ENCODE results near the gene SAMD4B. TPM values are rescaled to one million over a fixed set of nuclear protein-coding genes. Genes with fewer than 3 reads are reported as not detected.

Gene SAMD4B
- total and polyA plus RNA-seq, 2 donors (not counting 1 experiment from before 2014, with no cell fraction given) = 33.0 to 39.1 TPM

- H3K9me3 ChIP-seq (ENCODE audit: control insufficient read depth, insufficient read depth, low read depth, low read length) = no peaks in the 10 kb centered on the region
- no peak overlapping the region for H3K9ac ChIP-seq (ENCODE audit: insufficient read depth, low read length)
- H3K4me2 ChIP-seq (ENCODE audit: extremely low read depth, insufficient read depth, low read length) = no peak overlapping the region
- H3K79me2 ChIP-seq (ENCODE audit: control insufficient read depth, insufficient read depth, low read length) = peaks cover 20% of the 10 kb centered on the region
- no peak overlapping the region for H3K27ac ChIP-seq (ENCODE audit: insufficient read depth, low read length)
- peaks cover 16% of the 10 kb centered on the region for H3K36me3 ChIP-seq (ENCODE audit: control insufficient read depth, insufficient read depth, low read length)
- H2AFZ ChIP-seq (ENCODE audit: low read length) = no peak overlapping the region
- no peak for DNase-seq (ENCODE audit: low read depth in 2 of 2)
- peaks cover 7% of the 10 kb centered on the region for H3K4me1 ChIP-seq (ENCODE audit: control insufficient read depth, extremely low read depth, insufficient read depth, low read length)
- TF ChIP-seq, protein P1, sequence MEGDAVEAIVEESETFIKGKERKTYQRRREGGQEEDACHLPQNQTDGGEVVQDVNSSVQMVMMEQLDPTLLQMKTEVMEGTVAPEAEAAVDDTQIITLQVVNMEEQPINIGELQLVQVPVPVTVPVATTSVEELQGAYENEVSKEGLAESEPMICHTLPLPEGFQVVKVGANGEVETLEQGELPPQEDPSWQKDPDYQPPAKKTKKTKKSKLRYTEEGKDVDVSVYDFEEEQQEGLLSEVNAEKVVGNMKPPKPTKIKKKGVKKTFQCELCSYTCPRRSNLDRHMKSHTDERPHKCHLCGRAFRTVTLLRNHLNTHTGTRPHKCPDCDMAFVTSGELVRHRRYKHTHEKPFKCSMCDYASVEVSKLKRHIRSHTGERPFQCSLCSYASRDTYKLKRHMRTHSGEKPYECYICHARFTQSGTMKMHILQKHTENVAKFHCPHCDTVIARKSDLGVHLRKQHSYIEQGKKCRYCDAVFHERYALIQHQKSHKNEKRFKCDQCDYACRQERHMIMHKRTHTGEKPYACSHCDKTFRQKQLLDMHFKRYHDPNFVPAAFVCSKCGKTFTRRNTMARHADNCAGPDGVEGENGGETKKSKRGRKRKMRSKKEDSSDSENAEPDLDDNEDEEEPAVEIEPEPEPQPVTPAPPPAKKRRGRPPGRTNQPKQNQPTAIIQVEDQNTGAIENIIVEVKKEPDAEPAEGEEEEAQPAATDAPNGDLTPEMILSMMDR (conservative IDR thresholded peaks at IDR 0.05 in 1 of 2, IDR thresholded peaks at IDR 0.05 in 1 of 2; ENCODE audit: low read depth in 1 of 2, low read length in 2 of 2) = no peak
- TF ChIP-seq EZH2 (IDR thresholded peaks at IDR 0.05; ENCODE audit: low read length, missing control alignments) = no peak
- H3K27me3 ChIP-seq (ENCODE audit: control insufficient read depth, insufficient read depth, low read length) = no peaks in the 10 kb centered on the region
- no peaks in the 10 kb centered on the region for H4K20me1 ChIP-seq (ENCODE audit: control insufficient read depth, extremely low read depth, insufficient read depth, low read length)
- H3K4me3 ChIP-seq (replicated peaks in 1 of 4; ENCODE audit: control extremely low read depth in 1 of 4, insufficient read depth in 1 of 4, low read depth in 3 of 4, low read length in 4 of 4) = no peak overlapping the region
Measured at GRCh38 chr19:39417463-39418181, 75.4 kb downstream of the SAMD4B start.

- DNase-seq (ENCODE audit: low read depth in 2 of 2) = no peak
- Histone ChIP-seq H4K20me1 (ENCODE audit: control insufficient read depth, extremely low read depth, insufficient read depth, low read length) (no peaks in the 10 kb centered on the region), H3K9ac (ENCODE audit: insufficient read depth, low read length) (no peak overlapping the region), H3K4me1 (ENCODE audit: control insufficient read depth, extremely low read depth, insufficient read depth, low read length) (peaks cover 7% of the 10 kb centered on the region), H3K79me2 (ENCODE audit: control insufficient read depth, insufficient read depth, low read length) (peaks cover 19% of the 10 kb centered on the region), H3K27me3 (ENCODE audit: control insufficient read depth, insufficient read depth, low read length) (no peaks in the 10 kb centered on the region), H3K4me3 (replicated peaks in 1 of 4; ENCODE audit: control extremely low read depth in 1 of 4, insufficient read depth in 1 of 4, low read depth in 3 of 4, low read length in 4 of 4) (no peak overlapping the region), H3K9me3 (ENCODE audit: control insufficient read depth, insufficient read depth, low read depth, low read length) (no peaks in the 10 kb centered on the region), H3K36me3 (ENCODE audit: control insufficient read depth, insufficient read depth, low read length) (peaks cover 27% of the 10 kb centered on the region), H3K4me2 (ENCODE audit: extremely low read depth, insufficient read depth, low read length) (no peak overlapping the region), H2AFZ (ENCODE audit: low read length) (no peak overlapping the region), H3K27ac (ENCODE audit: insufficient read depth, low read length) (no peak overlapping the region)
- no peak for TF ChIP-seq EZH2 (IDR thresholded peaks at IDR 0.05; ENCODE audit: low read length, missing control alignments)
- TF ChIP-seq, protein P1 (conservative IDR thresholded peaks at IDR 0.05 in 1 of 2, IDR thresholded peaks at IDR 0.05 in 1 of 2; ENCODE audit: low read depth in 1 of 2, low read length in 2 of 2) = no peak
Measured at GRCh38 chr19:39419003-39419402, 76.8 kb downstream of the SAMD4B start.

- Histone ChIP-seq H3K4me1 (ENCODE audit: control insufficient read depth, extremely low read depth, insufficient read depth, low read length) (no peaks in the 10 kb centered on the region), H2AFZ (ENCODE audit: low read length) (no peak overlapping the region), H3K9me3 (ENCODE audit: control insufficient read depth, insufficient read depth, low read depth, low read length) (no peaks in the 10 kb centered on the region), H3K79me2 (ENCODE audit: control insufficient read depth, insufficient read depth, low read length) (peaks cover 4% of the 10 kb centered on the region), H3K27me3 (ENCODE audit: control insufficient read depth, insufficient read depth, low read length) (no peaks in the 10 kb centered on the region), H3K4me3 (replicated peaks in 1 of 4; ENCODE audit: control extremely low read depth in 1 of 4, insufficient read depth in 1 of 4, low read depth in 3 of 4, low read length in 4 of 4) (no peak overlapping the region), H3K36me3 (ENCODE audit: control insufficient read depth, insufficient read depth, low read length) (peaks cover 31% of the 10 kb centered on the region), H3K4me2 (ENCODE audit: extremely low read depth, insufficient read depth, low read length) (no peak overlapping the region), H3K9ac (ENCODE audit: insufficient read depth, low read length) (no peak overlapping the region), H3K27ac (ENCODE audit: insufficient read depth, low read length) (no peak overlapping the region), H4K20me1 (ENCODE audit: control insufficient read depth, extremely low read depth, insufficient read depth, low read length) (no peaks in the 10 kb centered on the region)
- TF ChIP-seq, protein P1 (conservative IDR thresholded peaks at IDR 0.05 in 1 of 2, IDR thresholded peaks at IDR 0.05 in 1 of 2; ENCODE audit: low read depth in 1 of 2, low read length in 2 of 2) = no peak
- no peak for TF ChIP-seq EZH2 (IDR thresholded peaks at IDR 0.05; ENCODE audit: low read length, missing control alignments)
- DNase-seq (ENCODE audit: low read depth in 2 of 2) = no peak
Measured at GRCh38 chr19:39420769-39421168, 78.5 kb downstream of the SAMD4B start.

Data from fibroblast of lung (primary cell).